RPMI7951 (cell line): Measurements from ENCODE around the gene HAUS2. TPM values are rescaled to one million over a fixed set of nuclear protein-coding genes. Genes with fewer than 3 reads are reported as not detected.
"Not testable (repeated sequence)": the region's sequence is repeated elsewhere in the genome, so short reads cannot be mapped to it uniquely, and the experiment has no call there.

ENCODE experiments used
- DNase-seq: peaks from one replicate; pipeline ENCODE4 v3.0.0-alpha.2; 2012; ENCODE audit warnings: low read depth
- total RNA-seq: library from RNA; depleted of rRNA; stranded (reverse); fragments of >200 nt; shearing (Covaris generic); gene quantifications from 2 replicates; pipeline ENCODE4 v1.2.3, GENCODE V29; 2014

The HAUS2 gene
- total RNA-seq, 1 experiment from 2014 or later = 59.8 TPM

DNA sequence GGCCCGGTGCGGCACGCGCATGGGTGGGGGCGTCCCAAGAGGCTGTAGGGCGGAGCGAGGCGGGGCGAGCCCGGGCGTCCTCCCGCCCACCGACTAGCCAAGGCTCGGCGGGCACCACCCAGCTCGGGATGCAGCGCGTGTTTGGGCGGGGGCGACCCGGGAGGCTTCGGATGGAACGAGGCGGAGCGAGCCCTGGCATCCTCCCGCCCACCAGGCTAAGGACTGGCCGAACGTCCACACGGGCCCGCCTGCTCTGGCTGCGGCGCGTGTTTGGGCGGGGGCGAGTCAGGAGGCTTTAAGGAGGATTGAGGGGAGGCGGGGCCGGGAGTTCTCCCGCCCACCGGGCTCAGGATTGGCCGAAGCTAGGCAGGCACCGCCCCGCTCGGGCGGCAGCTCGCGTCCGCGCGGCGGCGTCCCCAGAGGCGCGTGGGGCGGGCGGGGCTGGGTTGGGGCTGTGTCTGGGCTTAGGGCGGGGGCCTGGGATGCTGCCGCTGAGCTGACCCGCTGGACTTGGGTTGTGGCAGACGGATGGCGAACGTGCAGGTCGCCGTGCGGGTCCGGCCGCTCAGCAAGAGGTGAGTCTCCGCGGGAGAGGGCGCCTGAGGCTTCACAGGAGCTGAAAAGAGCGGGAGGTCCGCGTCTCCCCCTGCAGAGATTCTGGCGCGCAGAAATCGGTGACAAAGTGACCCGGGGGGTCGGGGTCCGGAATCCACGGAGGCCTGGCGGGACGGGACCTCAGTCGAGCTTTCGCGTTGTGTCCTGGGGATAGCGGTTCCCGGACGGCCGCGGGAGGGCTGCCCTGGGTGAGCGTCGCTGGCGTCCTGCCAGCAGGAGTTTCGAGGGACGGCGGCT lies 26.8 kb downstream of the HAUS2 start, which contains the start of gene STARD9:
Gene STARD9 (plus strand): TSS at position 419 of the 852 bp plus-strand sequence. CDS start 110 bp downstream, at position 529.
- DNase-seq = peak; percentile 99

DNA sequence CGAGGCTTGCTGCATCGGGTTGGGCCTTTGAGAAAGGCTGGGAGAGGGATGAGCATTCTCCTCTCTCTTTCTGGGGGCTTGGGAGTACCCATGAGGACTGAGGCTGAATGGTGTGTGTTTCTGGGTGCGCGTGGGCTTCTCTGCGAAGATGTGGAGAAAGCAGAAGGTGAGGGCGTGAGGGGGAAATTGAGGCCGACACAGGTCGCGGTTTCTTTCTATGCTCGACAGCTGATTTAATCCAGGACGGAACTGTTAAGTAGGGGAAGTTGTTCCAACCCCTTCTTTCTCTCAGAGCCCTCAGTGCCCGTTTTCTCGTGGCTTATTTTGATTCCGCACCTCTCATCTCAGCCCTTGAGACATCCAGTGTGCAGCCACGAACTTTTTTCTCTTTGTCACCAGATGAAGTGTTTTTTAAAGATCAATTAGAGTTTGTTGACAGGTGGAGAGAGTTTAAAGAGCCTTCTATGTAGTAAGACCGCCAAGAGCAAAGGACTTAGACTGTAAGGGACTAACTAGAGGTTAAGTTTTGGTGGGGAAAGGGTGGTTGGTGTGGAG lies 27.5 kb downstream of the HAUS2 start:
- peak; percentile 5 for DNase-seq

DNA sequence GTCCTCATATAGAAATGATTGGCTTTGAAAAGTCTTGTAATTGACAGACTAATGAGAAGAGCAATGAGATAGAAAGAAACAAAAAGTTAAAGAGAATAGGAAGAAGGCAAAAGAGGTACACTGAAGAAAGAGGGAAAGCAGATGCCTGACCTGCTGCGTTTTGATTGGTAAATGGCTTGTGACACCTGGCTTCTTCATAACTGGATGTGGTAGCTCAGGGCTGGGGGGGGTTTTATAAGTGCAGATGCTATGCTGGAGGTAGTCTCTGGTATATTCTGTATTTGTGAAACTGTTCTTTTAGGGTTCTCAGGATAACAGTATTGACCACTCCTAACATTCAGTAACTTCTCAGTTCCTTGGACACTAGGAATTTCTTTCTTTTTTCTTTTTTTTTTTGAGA lies 28.1 kb downstream of the HAUS2 start:
- no peak for DNase-seq

DNA sequence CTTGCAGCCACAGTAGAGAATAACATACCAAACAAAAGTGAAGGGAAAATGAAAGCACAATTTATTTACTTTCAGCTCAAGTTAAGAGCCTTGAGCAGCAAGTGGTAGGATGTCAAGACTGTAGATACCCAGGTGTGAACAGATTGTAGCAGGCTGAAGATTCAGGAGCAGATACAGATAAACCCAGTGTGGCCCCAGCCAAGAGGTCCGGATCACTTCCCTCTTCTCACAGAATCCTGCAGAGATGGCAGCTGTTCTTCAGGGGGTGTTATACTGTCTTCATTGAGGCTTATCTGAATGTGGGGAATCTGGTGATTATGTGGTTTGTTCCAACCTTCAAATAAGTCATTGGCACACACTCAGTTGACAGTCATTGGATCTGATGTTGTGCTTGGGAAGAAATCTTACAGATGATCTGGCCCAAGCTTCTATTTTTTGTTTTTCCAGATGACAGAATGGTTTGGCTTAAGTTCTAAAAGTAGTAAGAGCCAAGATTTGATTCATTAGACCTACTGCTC lies 28.9 kb downstream of the HAUS2 start:
- peak; percentile 74 for DNase-seq

DNA sequence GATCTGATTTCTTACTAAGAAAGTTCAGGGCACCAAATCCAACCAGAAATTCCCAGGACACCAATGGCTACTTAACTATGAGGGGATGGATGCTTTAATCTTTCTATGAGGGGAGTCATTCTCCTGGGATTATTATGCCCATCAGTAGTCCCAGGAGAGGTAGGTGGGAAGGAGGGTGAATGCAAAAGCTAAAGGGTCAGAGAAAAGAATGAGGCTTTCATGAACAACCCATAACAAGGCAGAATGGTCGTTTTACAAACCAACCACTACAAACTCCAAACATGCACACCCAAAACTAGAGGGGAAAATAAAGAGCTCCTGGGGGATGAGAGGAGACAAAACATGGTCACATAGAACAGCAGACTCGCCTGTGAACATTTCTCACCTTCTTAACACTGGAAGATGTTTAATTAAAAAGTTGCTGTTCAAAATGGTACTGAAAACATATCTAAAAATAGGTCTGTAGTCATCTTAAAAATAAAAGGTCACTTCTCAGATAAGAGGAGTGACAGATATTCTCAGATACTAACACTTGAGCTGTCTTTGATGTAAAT lies 30.4 kb downstream of the HAUS2 start:
- no peak for DNase-seq

DNA sequence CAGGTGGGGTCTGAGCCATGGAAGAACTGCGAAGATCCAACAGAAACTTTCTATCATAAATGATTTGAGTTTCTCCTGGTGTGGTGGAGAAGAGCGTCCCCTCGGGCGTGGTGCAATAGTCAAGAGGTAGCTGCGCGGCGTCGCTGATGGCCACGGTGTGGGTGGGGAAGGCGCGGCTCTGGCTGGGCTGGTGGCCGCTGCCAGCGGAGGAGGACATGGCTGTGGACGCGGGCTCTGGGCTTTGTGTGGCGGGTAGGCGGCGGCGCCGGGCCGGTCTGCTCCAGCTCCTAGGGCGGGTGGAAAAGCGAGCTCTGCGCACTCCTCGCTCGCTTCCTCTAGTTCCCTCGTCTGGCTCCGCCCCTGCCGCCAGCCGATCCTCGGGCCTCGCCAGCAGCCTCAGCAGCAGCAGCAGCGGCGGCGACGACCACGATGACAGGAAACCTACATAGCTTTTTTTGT lies 32.7 kb downstream of the HAUS2 start:
- peak; percentile 77 for DNase-seq

DNA sequence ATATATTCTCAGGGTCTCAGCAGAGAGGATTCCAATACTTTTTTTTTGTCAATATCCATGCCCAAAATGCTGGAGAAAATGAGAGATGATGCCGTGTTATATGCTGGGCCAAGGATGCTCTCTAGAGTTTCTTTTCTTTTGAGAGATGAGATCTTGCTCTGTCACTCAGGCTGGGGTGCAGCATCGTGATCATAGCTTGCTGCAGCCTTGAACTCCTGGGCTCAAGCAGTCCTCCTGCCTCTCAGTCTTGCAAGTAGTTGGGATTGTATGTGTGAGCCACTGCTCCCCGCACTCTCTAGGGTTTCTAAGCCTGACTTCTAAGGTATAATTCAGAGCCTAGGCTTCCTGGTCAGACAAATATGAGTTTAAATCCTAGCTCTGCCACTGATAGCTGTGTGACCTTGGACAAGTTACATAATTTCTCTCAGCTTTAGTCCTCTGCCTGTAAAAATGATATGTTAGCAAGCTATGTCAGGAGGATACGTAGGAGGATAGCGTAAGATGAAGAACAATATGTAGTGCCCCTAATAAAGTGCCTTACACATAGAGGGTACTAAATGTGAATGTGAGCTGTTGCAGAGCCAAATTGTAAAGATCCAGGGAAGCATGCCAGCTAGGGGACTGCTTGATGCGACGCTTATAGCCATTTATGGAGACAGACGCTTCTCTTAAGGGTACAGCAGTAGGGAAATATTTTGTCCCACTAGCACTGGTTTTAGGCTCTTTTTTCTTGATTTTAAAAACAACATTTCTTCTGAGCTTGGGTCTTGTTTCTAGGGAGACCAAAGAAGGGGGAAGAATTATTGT lies 34.1 kb downstream of the HAUS2 start:
- DNase-seq = no peak

DNA sequence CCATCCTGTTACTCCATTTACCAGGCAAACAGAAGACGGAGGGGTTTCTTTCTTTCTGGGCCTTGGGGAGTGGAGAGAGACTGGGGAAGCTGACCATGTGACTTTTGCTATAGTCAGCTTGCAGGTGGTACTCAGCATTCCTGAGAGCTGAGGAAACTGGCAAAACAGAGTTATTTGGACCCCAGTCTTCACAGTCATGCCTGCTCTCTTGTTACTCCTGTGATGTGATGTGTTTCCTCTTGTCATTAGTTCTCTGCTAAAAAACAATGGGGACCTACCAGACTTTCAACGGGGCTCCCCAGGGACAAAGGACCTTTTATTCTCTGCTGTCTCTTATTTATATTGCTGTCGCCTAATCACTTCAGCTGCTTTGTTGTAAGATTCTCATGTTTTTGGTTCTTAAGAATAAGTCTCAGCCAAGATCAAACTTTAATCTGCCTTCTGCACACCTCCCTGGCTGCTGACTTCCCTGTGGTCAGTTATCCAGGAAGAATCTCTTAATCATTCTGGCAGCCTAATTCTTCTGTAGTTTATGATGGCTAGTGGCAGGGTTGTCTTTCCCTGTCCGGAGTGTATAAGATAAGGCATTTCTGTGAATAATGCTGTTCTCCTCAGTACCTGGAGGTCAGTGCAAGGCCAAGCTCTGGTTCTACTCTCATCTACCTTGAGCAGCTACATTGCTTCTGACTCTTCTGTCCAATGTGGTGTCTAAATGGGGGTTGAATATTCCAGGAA lies 35.6 kb downstream of the HAUS2 start:
- peak; percentile 13 for DNase-seq

DNA sequence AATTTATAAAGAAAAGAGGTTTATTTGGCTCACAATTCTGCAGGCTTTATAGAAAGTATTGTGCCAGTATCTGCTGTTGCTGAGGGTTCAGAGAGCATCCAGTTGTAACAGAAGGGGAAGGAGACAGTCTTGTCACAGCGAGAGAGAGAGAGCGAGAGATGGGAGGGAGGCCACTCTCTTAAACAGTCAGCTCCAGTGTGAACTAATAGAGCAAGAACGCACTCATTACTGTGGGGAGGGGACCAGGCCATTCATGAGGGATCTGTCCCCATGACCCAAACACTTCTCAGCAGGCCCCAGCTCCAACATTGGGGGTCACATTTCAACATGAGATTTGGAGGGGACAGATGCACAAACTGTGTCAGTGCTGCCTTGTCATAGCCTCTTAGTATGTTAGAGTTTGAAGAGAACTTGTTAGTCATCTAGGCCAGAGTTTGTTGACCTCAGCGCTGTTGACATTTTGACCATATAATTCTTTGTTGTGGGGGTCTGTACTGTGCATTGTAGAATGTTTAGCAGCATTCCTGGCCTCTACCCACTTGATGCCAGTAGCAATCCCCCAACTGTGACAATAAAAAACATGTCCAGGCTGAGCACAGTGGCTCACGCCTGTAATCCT lies 42.1 kb downstream of the HAUS2 start:
- DNase-seq = no peak

DNA sequence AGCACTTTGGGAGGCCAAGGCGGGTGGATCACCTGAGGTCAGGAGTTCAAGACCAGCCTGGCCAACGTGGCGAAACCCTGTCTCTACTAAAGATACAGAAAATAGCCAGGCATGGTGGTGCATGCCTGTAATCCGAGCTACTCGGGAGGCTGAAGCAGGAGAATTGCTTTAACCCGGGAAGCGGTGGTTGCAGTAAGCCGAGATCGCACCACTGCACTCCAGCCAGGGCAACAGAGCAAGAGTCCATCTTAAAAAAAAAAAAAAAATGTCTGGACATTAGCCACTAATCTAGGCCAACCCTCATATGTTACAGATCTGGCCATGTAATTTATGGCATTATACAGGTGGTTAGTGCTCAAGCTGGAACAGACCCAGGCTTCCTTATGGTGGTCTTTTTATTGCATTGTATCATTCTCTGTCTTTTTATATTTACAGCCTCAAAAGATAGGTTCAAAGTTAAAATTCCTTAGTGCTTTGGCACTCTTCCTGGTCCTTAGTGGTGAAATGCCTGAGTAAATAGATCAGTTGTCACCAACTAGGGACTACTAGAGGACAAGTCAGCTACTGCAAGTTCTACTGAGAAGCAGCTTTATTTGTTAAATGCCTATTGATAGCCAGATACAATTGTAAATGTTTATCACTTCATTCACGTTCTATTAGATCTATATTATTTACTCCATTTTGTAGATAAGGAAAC lies 42.7 kb downstream of the HAUS2 start:
- DNase-seq = peak; percentile 34

DNA sequence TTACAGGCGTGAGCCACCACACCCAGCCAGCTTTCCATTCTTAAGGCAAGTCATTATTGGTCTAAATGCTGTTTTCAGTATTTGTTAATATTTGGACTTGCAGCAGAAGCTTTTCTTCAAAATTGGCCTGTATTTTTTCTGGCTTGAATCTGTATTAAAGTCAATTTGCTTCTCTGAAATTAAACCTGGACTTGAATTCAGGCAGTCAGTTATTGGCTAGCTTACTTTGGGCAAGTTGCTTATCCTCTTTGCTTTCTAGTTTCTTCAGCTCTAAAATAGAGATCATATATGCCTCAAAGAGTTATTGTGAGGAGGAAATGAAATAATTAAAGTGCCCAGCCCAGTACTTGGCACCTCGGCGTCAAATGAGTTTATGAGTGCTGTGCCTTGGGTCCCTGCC lies 44.1 kb downstream of the HAUS2 start:
- DNase-seq = no peak

DNA sequence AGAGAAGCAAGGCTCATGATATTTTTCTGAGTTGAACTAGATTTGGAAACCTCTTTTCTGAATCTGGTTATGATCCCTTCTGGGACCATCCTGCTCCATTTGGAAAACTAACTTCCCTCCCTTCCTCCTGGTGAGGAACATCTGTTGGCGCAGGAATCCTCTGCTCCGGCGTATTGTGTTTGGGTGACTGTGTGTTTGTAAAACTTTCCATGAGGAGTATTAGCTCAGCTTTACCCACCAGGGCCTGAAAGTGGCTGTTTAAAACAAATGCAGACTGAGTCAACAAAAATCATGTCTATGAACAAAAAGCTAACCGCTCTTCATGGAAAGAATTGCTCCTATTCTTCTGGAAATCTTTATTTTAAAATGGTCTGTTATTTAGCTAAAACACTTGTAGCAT lies 44.5 kb downstream of the HAUS2 start:
- no peak for DNase-seq

DNA sequence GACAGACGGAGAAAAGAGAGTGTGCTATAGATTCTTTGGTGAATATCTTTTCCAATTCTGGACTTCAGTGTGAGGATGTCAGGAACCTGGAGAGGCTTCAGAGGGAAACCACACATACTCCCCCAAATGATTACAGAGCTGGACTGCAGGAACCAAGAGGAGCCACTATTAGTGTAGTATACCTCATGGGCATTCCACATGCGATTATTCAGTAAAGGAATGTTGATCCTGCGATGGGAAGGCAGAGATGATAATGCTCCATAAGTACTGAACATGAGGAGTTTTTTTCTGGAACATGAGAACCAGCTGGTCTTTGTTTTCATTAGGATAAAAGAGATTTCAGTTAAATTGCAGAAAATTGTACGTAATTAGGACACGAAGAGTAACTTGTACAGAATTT lies 45.5 kb downstream of the HAUS2 start:
- DNase-seq = no peak

DNA sequence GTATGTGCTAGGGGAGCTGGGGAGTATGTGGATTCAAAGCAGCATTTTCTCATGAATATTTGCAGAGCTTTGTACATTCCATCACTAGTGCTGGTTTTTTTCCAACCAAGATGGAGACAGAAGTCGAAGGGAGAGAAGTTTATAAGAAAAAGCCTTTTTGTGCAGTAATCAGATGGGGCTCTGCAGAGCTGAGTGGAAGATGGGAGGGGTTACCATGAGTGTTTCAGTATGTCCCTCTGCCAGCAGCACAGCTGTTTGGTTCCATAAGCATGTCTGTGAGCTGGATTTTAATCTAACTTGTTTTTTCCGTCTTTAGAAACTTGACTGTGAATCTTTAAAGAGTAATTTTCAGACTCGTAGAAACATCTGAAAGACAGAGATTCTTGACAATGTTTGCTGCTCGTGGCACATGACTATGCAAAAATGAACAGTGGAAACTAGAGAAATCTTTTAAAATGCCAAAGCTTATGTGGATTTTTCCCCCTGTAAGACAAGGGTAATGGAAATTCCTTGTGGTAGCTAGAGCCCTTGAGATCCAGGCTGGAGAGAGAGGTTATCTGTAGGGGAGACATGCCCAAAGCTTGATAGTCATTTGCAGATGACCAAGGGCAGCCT lies 47.1 kb downstream of the HAUS2 start:
- DNase-seq = no peak

DNA sequence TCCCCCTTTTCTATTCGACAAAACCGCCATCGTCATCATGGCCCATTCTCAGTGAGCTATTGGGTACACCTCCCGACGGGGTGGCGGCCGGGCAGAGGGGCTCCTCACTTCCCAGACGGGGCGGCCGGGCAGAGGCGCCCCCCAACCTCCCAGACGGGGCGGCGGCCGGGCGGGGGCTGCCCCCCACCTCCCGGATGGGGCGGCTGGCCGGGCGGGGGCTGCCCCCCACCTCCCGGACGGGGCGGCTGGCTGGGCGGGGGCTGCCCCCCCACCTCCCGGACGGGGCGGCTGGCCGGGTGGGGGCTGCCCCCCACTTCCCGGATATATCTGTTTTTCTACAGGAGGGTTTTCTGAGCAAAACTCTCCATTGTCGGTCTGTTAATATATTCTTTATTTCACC lies 52.7 kb downstream of the HAUS2 start:
- not testable (repeated sequence) for DNase-seq

DNA sequence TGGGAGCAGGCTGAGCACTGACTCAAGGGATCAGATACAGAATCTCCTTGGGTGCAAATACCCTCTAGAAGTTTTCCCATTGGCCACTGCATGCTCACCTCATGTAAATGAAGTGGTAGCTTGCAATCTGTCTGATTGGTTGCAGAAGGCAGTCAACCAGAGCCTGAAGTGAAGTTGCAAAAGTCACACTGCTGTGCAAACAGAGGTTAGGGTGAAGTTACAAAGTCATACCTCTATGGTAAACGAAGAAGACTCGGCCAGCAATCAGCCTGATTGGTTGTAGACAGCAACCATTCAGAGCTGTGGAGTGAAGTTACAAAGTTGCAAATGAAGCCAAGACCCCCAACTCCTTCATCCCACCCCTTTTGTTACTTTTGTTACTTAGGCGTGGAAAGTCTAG lies 53.9 kb downstream of the HAUS2 start:
- DNase-seq = no peak

DNA sequence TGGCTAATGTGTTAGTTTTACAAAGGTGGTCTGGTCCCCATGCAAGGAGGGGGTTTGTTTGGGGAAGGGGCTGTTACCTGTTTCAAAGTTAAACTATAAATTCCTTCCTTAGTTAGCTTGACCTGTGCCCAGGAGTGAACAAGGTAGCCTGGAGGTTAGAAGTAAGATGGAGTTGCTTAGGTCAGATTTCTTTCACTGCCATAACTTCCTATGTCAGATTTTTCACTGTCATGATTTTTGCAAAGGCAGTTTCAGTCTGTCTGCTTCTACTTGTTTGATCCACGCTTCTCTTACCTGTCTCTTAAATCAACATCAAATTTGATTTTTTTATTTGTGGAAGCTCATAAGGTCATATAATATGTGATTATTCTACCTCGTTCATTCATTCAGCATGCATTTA lies 55.3 kb downstream of the HAUS2 start:
- no peak for DNase-seq

DNA sequence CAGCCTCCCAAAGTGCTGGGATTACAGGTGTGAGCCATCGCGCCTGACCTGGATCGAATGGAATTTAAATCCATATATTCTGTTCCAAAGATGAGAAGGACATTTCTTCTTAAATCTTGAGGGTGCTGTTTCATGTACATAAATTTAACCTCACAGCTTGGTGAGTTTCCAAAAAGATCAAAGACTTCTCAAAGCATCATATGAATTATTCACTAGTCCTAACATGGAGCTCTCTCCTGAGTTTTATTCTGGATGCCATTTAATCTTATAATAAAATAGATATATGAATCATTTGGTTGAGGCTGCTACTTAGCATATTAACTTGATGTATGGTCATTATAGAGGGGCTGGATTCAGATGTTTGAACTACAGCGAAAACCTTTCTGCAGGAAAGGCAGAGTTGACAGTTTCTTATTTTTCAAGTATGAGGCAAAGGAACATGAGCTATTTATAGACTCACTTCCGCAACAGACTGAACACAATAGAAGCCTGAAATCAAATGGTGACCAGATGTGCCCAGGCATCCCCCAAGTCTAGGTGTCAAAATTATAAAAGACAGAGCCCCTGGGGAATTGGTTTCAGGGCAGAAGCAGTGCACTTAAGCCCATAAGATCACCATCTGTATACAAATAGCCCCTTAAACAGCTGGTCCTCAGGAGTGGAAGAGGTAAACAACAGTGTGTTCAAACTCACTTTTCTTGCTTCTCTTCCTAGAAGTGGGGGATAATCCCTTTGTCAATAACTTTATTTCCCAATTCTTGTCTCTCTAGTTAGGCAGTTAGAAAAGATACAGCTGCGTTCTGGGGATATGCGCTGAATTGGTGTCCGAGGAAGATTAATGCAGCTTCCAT lies 56.5 kb downstream of the HAUS2 start:
- peak; percentile 57 for DNase-seq

DNA sequence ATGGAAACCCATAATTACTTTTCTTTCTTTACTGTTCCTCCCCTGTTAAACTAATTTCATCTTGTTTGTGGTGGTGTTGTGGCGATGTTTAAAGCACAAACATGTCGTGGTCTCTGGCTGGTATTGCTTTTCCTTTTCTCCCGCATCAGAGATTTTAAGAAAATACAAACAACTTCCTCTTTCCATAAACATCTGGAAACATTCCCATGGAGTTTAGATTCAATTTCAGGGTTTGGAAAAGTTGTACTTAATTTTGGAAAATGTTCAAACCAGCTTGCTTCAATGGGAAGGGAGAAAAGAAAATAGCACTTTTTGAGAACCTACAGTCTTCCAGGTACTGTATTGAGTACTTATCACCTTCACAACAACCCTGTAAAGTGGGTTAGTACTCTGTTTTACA lies 57.2 kb downstream of the HAUS2 start:
- no peak for DNase-seq
